ENCODE results near the gene PPCDC.
A peak's percentile ranks its signal among the peaks of the same experiment; 100 is the strongest.

Gene PPCDC

DNA sequence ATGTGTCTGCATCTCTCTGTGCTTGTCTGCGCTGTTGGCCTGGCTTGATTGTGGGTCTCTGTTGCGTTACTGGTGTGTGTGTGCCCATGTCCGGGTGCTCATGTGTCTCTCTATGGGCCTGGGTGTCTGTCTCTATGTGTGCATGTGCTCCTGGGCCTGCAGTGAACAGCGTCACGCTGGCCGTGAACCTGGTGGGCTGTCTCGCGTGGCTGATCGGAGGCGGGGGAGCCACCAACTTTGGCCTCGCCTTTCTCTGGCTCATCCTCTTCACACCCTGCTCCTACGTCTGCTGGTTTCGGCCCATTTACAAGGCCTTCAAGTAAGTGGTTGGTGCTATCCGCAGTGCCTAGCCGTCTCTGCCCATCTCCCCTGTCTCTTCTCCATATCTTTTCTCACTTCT is 7.0 kb upstream of the PPCDC start:
- no peak for DNase-seq (ENCODE audit: low spot score)

DNA sequence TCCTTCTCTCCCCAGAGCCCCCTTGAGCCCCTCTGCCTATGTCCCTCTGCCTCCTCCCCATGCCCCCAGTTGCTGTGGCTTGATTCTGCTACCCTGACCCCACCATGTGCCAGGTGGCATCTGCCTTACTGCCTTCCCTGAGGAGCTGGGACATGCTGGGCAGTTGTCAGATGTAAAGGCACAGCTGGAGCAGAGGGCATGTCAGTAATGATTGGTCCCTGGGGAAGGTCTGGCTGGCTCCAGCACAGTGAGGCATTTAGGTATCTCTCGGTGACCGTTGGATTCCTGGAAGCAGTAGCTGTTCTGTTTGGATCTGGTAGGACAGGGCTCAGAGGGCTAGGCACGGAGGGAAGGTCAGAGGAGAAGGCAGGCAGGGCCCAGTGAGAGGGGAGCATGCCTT is 3.5 kb upstream of the PPCDC start:
- no peak for DNase-seq (ENCODE audit: low spot score)

DNA sequence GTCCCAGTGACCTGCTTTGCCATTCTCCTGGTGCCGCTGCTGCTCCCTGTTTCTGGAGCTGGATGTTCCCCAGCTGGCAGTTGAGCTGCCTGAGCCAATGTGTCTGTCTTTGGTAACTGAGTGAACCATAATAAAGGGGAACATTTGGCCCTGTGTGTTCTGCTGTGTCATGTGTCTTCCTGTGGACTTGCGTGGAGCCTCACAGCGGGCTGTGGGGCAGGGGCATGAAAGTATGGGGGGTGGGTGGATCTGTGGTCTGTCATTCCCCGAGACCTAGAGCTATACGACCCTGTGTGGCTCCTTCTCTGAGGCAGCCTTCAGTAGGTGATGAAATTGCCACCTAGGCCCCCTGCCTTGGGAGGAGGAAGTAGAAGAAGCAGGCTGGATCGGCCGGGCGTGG is 2.0 kb upstream of the PPCDC start:
- no peak for DNase-seq (ENCODE audit: low spot score)

DNA sequence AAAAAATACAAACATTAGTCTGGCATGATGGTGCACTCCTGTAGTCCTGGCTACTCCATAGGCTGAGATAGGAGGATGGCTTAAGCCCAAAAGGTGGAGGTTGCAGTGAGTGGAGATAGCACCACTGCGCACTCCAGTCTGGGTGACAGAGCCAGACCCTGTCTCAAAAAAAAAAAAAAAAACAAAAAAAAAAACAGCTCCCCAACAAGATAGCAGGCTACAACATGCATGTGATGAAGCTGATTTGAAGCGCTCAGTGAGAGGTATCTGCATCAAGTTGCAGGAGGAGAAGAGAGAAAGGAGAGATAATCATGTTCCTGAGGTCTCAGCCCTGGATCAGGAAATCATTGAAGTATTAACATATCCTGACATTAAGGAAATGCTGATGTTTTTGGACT is 608 bp upstream of the PPCDC start:
- no peak for DNase-seq (ENCODE audit: low spot score)

DNA sequence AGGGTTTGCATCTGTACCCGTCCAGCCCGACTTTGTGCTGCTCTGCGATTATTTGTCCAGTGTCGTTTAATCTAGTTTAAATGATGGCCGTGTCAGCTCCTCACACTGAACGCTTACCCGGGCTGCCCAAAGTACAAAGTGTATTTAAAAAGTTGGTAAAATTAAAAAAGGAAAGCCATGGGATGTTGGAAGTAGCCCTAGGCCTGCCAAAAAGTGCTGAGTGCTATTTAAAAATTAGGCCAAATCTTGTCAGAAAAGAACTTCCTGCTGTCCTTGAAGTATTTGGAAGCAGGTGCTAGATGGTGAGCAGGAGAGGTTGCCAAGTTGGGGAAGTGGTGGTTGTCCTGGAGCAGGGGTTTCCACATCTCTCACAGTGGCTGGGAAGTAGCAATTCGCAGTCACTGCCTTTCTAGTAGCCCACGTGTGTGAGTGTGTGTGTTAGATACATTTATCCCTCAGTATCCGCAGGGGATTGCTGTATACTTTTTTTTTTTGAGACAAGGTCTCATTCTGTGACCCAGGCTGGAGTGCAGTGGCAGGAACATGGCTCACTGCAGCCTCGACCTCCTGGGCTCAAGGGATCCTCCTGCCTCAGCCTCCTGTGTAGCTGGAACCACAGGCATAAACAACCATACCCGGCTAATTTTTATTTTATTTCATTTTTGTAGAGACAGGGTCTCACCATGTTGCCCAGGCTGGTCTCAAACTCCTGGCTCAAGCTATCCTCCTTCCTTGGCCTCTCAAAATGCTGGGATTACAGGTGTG is 664 bp downstream of the PPCDC start:
- no peak for DNase-seq (ENCODE audit: low spot score)

DNA sequence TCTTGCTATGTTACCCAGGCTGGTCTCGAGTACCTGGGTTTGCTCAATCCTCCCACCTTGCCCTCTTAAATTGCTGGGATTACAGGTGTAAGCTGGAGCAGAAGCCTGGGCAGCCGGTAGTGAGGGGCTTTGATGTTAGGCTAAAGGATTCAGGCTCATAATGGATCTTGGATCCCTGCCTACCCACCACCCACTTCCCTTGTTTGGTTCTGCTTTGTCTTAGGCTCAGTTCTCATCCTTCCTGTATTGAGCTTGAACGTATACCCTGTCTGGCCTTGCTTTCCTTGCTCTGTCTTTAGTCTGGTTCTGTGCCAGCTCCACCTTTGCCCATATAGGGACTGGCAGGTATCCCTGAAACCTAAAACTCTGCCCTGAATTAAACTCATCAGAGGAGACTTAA is 1.7 kb downstream of the PPCDC start:
- DNase-seq (ENCODE audit: low spot score): no peak

DNA sequence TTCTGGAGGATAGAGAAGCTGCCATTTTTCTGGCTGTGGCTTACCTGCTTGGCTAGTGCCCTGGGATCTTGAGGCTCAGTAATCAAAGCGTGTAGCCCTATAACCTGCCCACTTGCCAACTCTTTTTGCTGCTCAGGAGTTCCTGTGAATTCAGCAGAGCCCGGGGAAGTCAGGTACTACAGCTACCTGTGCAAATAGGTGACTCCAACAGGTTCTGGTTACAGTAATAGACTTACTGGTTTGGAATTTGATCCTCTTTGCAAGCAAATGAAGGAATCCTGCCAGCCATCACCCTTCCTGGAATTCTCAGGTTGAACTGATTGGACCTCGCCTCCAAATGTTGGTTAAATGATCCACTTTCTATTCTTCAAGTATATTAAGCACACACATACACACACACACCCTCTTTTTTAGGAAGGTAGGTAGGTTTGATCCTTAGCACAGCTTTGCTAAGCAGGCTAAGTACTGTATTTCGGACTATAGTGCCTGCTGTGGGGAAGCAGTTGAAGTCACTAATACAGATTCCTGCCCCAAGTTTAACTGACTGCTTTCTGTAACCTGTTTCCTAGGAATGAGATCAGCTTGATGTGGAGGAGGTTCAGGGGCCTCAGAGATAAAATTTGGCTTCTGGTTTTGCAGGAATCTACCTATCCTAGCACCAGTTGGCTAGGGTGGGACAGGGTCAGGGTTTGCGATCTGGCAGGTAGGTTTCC is 2.3 kb downstream of the PPCDC start:
- no peak for DNase-seq (ENCODE audit: low spot score)

DNA sequence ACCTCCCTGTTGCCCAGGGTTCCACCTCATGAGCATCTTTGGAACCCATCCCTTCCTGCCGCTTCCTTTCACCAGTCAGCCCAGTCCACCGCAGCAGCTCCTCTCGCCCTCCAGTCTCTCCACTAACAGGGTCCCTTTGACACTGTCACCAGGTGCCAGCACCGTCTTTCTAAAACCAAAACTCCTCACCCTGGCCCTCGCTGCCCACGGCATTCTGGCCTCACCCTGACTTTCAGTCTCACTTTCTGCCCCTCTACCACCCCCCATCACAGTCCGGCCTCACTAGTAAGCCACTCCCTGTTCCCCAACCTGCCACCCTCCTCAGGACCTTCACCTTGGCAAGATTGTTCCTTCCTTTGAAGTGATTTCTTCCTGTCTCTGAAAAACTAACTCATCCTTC is 4.2 kb downstream of the PPCDC start:
- DNase-seq (ENCODE audit: low spot score): no peak

DNA sequence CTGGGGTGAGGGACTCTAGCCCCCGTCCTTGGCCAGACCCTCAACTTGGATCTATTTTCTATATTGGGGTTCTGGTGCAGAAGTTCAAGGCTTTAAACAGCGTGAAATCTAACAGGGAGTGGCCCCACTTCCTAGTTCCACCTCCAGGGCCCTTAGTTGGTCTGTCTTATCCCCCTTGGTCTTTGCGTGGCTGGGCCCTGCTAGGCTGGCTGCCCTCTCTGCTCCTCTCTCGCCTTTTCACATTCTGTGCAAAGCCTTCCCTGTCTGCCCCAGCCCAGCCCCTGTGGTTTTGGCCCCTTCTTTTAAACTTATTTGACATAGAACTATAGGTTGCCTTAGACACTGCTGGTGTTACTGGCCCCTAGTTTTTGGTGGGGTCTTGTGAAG is 5.6 kb downstream of the PPCDC start:
- DNase-seq (ENCODE audit: low spot score): no peak

DNA sequence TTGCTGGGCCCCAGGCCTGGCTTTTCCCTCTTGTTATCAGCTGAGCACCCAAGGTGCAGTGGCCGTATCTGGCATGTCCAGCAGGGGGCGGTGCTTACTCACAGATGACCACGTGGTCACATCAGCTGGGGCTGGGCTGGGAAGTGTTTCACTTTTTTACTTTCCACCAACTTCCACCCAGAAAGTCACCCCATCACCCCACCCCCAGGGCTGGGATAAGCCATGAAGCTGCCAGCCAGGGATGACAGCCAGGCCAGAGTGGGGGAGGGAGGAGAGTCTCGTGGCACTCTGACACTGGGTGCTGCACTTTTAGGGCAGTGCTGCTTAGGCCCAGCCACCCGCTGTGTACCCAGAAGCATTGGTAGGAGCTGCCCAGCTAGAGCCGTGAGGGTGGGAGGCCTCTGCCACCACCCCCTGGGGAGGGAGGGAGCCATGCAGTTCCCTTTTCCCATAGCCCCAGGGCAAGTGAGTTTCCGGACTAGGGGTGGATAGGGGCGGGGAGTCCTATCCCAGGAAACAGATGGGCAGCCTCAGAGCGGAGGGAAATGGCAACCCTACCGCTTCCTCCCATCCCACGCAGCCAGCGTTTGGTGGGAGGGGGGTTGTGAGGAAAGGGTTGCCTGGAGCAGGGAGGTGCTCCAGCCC is 6.1 kb downstream of the PPCDC start:
- peak; percentile 84 for DNase-seq (ENCODE audit: low spot score)

DNA sequence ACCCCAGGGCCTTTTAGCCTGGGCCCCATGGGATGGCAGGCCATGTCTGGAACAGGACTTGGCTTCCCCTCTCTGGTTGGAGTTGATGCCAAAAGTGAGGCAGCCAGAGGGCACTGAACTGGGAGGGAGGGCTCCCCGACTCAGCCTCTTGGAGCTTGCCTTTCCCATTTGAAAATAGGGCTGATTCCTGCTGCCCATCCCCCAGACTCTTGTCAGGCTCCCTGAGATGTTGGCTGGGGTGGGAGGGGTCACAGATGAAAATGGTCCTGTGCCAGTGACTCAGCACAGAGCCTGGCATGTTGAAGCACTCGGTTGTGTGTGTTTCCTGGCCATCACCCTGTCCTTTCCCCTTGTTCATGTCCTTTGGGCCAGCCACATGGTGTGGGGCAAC is 6.6 kb downstream of the PPCDC start:
- DNase-seq (ENCODE audit: low spot score): no peak

DNA sequence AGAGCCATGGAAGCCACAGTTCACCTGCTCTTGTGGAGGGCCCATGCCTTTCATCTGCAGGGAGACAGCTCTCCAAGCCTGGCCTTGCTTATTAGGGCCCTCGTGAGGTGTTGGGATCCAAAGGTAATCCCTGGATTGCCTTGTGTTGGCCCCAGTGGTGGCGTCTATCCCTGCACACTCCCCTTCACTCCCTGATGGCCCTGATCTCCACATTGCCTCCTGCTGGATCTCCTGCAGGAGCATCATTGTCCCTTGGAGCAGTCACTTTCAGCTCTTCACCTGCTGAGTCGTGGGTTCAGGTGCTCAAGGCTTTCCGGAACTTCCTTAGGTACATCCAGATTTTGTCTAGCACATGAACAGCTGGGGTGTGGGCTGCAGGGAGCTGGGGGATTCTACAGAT is 7.0 kb downstream of the PPCDC start:
- no peak for DNase-seq (ENCODE audit: low spot score)

DNA sequence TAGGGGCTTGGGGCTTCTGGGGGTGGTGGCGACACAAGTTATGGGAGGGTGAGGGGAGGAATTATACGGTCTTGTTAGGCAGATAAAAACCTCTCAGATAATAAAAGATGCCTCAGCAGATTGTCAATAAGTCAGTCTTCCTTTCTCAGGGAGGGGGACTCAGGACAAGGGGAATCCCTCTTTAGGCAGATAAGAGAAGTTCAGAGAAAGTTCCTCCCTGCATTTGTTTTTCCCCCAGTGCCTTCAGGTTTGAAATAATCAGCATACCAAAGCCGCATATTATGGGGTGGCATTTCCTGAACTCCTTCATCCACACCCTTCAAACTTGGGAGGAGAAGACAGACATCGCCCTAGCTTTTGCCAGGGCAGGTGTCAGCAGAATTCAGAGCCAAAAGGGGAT is 8.5 kb downstream of the PPCDC start:
- no peak for DNase-seq (ENCODE audit: low spot score)

DNA sequence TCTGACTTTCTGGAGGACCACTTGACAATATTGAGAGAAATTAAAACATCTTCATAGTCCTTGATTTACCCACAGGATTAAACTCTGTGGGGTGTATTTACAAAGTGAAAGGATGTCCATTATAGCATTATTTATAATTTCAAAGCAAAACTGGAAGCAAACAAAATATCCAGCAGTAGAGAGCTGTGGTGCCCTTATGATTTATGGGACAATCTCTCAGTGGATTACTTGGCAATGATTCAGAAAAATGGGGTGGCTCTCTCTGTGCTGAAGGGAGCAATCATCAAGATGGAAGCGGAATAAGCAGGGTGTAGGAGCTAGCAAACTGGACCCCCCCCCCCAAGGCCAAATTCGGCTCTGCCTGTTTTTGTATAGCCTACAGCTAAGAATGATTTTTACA is 9.0 kb downstream of the PPCDC start:
- no peak for DNase-seq (ENCODE audit: low spot score)

DNA sequence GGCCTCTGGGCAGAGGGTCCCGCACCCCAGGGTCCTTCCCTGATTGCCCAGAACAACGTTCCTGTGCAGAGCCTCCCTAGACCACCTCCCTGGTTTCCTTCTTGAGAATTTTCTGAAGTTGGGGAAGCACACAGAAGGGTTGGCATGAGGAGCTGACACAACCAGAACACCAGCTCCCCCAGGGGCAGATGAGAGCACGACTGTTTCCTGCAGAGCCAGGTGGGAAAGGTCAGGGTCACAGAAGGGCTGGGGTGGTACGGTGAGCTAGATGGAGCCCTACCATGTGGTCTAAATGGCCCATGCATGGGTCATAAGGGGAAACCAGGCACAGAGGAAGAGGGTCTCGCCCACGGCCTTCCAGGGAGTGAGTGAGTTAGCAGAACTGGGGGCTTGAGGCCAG is 10.4 kb downstream of the PPCDC start:
- DNase-seq (ENCODE audit: low spot score): no peak

DNA sequence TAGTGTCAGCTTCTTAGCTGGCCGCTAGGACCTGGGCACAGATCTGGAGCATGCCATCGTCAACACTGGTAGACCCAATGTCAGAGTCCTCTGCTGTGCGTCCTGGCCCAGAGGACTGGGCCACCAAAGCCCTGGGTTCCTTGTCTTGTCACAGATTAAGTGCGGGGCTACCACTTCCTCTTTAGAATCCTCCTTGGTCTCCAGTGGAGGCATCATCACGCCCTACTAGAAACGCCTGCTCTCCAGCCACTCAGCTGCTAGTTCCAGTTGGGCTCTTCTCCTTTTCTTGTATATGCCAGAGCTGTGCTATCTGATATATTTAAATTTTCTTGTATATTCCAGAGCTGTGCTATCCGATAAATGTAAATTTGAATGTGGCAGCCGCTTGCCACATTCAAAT is 11.2 kb downstream of the PPCDC start:
- DNase-seq (ENCODE audit: low spot score): no peak

DNA sequence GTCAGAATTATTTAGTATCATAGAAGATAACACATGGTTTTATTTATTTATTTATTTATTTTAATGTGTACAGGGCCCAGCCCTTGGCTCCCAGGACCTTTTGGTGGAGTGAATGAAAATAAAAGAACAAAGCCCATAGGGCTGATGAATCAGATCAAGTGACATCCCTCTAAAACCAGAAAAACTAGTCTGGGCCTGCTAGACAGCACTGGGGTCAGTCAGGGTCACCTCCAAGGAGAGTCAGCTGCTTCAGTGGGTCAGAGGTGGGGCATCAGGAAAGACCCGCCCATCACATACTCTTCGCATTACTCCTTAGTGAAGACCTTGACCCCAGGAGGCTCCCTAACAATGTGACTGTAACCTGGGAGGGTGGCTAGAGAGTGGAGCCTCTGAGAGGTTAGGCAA is 12.8 kb downstream of the PPCDC start:
- DNase-seq (ENCODE audit: low spot score): no peak

DNA sequence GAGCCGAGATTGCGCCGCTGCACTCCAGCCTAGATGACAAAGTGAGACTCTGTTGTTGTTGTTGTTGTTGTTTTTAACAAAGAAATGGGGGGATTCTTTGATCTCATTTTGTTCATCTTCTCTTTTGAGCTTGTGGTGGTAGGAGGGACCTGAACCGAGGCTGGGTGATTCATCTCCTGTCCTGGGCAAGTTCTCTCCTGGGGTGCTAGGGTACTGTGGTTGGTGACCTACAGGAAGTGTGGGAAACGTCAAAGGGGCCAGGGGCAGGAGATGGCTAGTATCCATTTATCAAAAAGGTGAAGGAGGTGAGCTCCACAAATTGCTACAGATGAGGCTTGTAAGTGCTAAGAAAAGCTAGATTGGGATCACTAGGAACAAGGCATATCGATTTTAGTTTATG is 14.3 kb downstream of the PPCDC start:
- no peak for DNase-seq (ENCODE audit: low spot score)

DNA sequence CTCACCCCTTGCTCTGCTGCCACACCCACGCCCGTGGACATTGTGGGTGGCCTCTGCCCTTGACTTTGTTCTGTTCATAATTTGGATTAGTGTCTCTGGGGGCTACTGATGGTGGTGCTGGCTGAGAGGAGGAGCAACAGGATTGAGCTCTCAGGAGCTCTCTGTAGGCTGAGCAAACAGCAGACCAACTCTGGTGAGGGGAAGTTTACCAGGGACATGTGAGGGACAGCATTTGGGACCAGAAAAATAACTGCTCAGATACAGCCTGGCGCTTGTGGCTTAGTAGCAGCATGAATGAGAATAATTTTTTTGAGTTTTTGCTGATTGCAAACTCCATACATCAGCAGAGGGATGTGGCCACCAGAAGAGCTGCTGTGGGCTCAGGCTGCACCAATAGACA is 14.8 kb downstream of the PPCDC start:
- no peak for DNase-seq (ENCODE audit: low spot score)

DNA sequence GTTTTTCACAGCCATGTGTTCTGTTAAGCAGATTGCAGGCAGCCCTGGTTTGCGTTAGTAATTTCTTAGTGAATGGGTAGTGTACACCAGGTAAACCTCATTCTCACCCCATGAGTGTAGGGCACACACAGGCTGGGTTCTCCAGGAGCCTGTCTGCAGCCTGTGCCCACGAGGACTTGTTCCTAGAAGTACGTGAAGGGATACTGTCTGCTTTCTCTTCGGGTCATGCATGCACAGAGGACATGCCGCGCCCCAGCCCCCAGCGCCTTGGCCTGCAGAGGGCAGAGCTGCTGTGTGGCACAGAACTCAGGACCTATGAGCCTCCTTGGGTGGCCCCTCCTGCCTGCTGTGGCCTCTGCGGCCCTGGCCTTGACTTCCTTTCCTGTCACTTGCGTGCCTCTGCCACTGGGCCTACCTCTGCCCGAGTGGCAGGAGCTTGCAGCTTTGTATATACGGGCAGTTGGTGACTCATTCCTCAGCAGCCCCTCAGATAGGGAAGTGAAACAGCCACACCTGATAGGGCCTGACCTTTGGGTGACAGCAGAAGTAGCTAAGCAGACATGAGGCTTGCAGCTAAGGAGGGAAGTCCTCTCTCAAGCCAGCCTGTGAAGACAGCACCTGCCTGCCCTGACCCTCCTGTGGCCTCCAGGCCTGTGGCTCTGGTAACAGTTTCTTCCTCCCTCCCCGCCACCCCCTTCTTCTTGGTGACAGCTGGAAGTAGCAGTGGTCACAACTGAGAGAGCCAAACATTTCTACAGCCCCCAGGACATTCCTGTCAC is 19.5 kb downstream of the PPCDC start:
- peak; percentile 68 for DNase-seq (ENCODE audit: low spot score)

DNA sequence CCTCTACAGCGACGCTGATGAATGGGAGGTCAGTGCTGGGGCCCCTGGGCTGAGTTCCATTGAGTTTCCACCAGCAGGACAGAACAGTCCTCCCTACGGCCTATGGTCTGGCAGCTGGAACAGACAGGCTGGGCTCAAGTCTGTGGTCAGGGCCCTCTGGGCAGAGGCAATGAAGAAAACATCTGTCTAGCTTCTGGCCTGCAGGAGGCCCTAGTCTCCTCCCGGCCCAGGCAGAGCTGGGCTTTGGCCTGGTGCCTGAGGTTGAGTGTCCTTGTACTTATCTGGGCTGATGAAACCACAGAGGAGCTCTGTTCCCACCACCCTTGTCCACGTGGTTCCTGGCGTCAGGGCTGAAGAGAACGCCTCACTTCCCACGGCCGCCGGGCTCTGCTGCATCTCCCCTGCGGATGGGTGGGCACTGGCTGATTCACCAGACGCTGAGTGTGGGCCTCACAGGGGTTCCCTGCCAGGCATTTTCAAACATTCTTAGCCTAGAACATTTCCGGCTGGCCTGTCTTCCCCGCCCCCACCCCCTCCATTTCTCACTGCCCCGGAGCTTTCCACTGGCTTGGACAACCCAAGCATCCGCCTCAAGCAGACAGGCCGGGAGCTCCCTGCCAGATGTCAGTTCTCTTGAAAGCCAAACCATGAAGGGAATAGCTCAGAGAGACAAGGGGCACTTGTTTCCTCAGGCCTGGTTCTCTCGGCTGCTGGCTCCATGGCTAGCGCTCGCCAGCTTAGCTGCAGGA is 20.3 kb downstream of the PPCDC start:
- peak; percentile 23 for DNase-seq (ENCODE audit: low spot score)

Measured in CD4-positive, alpha-beta T cell treated with Interleukin-6 at 100 ng/mL for 8 hours (primary cell).